ENCODE data around the gene CATSPER3.

DNA sequence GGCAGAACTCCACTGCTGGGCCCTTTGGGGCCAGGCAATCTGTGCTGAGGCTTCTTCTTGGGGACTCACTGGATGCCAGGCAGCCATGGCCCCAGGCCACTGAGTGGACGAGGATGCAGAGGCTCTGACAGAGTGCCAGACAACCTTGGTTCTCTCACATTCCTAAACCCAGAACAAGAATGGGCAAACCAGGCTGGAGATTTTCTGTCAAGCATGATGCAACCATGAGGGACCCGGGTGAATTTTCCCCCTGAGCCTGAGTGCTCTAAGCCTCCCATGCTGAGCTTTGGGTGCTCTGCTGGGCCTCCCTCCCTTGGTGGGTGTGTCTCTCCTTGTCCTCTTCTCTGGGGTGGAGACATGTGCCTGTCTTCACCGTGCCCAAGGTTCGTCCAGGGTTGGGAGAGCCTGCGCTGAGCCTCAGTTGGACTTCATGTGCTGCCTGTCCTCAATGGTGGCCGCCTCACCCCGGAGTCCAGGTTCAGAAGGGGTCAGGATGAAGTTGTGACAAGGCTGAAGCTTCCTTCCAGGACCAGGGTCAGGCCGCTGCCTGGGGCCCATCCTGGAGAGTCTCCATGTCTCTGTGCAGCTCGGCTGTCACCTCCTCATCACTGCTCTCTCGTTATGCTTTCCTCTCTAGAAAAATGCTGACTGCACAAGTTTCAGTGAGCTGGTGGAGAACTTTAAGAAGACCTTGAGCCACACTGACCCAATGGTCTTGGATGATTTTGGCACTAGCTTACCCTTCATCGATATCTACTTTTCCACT lies 42.2 kb downstream of the CATSPER3 start:
- TF ChIP-seq, protein P1, sequence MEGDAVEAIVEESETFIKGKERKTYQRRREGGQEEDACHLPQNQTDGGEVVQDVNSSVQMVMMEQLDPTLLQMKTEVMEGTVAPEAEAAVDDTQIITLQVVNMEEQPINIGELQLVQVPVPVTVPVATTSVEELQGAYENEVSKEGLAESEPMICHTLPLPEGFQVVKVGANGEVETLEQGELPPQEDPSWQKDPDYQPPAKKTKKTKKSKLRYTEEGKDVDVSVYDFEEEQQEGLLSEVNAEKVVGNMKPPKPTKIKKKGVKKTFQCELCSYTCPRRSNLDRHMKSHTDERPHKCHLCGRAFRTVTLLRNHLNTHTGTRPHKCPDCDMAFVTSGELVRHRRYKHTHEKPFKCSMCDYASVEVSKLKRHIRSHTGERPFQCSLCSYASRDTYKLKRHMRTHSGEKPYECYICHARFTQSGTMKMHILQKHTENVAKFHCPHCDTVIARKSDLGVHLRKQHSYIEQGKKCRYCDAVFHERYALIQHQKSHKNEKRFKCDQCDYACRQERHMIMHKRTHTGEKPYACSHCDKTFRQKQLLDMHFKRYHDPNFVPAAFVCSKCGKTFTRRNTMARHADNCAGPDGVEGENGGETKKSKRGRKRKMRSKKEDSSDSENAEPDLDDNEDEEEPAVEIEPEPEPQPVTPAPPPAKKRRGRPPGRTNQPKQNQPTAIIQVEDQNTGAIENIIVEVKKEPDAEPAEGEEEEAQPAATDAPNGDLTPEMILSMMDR (IDR thresholded peaks at IDR 0.05): no peak
- TF ChIP-seq EP300 (IDR thresholded peaks at IDR 0.05) (no peak), POLR2AphosphoS5 (IDR thresholded peaks at IDR 0.05) (no peak), POLR2A (IDR thresholded peaks at IDR 0.05) (no peak)
